Subcutaneous abdominal adipose tissue (tissue), 5 donors: Measurements from ENCODE around the gene NKAP.

Experiments
- H3K27ac ChIP-seq: one replicate; pipeline ENCODE4 v1.7.0; 2013; ENCODE audit warnings: low read depth, mild to moderate bottlenecking, inconsistent platforms, low read length, moderate library complexity
- H3K27me3 ChIP-seq, 5 donors: one replicate each; pipeline ENCODE4 v1.7.0; 2013; ENCODE audit warnings: low read length in 5 of 5, inconsistent platforms in 1 of 5; ENCODE audit not compliant: control insufficient read depth in 5 of 5, insufficient read depth in 4 of 5
- H3K36me3 ChIP-seq, 5 donors: one replicate each; pipeline ENCODE4 v1.7.0; 2013; ENCODE audit warnings: low read length in 5 of 5; ENCODE audit not compliant: control insufficient read depth in 5 of 5, insufficient read depth in 5 of 5
- H3K4me1 ChIP-seq, 5 donors: one replicate each; pipeline ENCODE4 v1.7.0; 2013; ENCODE audit warnings: low read length in 5 of 5, mild to moderate bottlenecking in 3 of 5, moderate library complexity in 1 of 5; ENCODE audit not compliant: control insufficient read depth in 5 of 5, insufficient read depth in 5 of 5
- H3K4me3 ChIP-seq, 5 donors: one replicate each; pipeline ENCODE4 v1.7.0; 2013; ENCODE audit warnings: low read length in 5 of 5, low read depth in 1 of 5
- H3K9ac ChIP-seq, 5 donors: one replicate each; pipeline ENCODE4 v1.7.0; 2013; ENCODE audit warnings: low read length in 5 of 5, mild to moderate bottlenecking in 4 of 5, moderate library complexity in 3 of 5
- H3K9me3 ChIP-seq, 5 donors: one replicate each; pipeline ENCODE4 v1.7.0; 2013; ENCODE audit warnings: low read length in 5 of 5; ENCODE audit not compliant: control insufficient read depth in 5 of 5
- donor health status: healthy.
- donor health status: healthy.
- donor health status: healthy.
- donor health status: healthy.
- donor health status: healthy.

Gene NKAP

GRCh38 chrX:119943185-119943988 is at the start of gene NKAP:
TSS of gene NKAP (minus strand) at chrX:119943751. CDS start at chrX:119943605, 146 bp downstream.
- peak within 1 kb of the TSS; percentile 61 to 88 (median 71) for H3K4me3 ChIP-seq
- peak within 1 kb of the TSS; percentile 77 for H3K27ac ChIP-seq
- H3K4me1 ChIP-seq, result peaks cover 0 to 21% (median 17%) of the 10 kb centered on the region in 5 donors
- H3K27me3 ChIP-seq, result peaks cover 0 to 2% (median 0%) of the 10 kb centered on the region in 5 donors
- H3K9me3 ChIP-seq, result peaks cover 0 to 7% (median 0%) of the 10 kb centered on the region in 5 donors
- H3K36me3 ChIP-seq, result no peaks in the 10 kb centered on the region
- peak within 1 kb of the TSS; percentile 69 to 95 (median 79) for H3K9ac ChIP-seq

GRCh38 chrX:119991005-119991787 is 47.6 kb upstream of the NKAP start:
- Histone ChIP-seq H3K27ac (no peak overlapping the region), H3K9me3 (peaks cover 0 to 3% (median 0%) of the 10 kb centered on the region in 5 donors), H3K9ac (peak overlapping the region in 1 of 5 donors; percentile 56), H3K4me1 (peaks cover 2 to 16% (median 15%) of the 10 kb centered on the region in 5 donors), H3K4me3 (peak overlapping the region in 4 of 5 donors; percentile 23 to 47 (median 40)), H3K27me3 (peaks cover 36 to 63% (median 46%) of the 10 kb centered on the region in 5 donors), H3K36me3 (no peaks in the 10 kb centered on the region)

DNA sequence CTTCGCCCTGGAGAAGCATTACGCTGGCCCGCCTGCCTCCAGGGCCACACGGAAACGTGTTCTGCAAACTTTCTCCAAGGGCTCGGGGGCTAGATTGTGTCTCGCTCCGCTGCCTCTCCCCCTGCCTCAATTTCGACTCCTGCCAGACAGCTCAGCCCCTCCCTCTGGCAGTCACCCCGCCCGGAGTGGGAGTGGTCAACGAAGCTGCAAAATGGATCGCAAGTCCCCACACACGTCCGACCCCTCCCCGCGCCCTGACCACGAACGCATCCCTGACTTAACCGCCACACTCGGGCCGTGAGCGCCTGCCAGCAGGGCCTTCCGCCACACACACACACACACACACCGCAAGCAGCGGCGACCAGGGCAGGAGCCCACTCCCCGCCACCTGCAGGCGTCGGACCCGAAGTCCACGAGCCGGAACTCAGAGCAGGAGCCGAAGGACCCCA is 47.0 kb upstream of the NKAP start:
- Histone ChIP-seq H3K9me3 (peaks cover 0 to 3% (median 0%) of the 10 kb centered on the region in 5 donors), H3K27ac (no peak overlapping the region), H3K9ac (no peak overlapping the region), H3K27me3 (peaks cover 36 to 60% (median 41%) of the 10 kb centered on the region in 5 donors), H3K4me1 (peaks cover 2 to 16% (median 15%) of the 10 kb centered on the region in 5 donors), H3K4me3 (peak overlapping the region in 4 of 5 donors; percentile 23 to 47 (median 40)), H3K36me3 (no peaks in the 10 kb centered on the region)

DNA sequence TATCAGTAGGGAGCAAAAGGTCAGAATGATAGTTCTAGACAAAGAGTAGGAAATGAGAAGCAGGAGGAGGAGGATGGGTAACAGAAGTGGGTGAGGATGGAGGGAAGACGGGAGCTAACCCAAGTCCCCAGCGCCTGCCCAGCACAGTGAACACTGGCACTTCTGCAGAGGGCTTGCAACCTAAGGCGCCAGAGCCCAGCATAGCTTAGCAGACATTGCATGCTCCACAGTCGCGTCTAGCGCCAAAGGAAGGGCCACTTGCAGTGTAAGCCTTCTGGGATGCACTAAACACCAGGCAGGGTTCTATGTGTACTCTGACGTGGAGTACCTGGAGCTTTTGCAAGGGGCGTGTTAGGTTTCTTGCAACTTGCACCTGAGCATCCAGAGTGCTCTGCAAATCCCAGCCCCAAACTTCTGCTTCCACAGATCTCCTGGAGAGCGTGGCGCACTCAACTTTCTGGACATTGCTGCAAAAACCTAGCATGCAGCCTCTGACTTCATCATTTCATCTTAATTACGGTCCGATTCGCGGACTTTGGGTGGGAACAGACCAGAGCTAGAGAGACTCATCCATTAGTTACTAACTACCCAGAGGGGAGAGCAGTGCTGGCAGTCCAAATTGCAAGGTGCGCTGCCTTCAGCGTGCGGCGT is 46.5 kb upstream of the NKAP start:
- Histone ChIP-seq H3K9ac (no peak overlapping the region), H3K27ac (no peak overlapping the region), H3K27me3 (peaks cover 34 to 56% (median 40%) of the 10 kb centered on the region in 5 donors), H3K4me3 (no peak overlapping the region), H3K9me3 (peaks cover 0 to 3% (median 0%) of the 10 kb centered on the region in 5 donors), H3K36me3 (no peaks in the 10 kb centered on the region), H3K4me1 (peaks cover 2 to 16% (median 15%) of the 10 kb centered on the region in 5 donors)

- H3K27me3 ChIP-seq, result peaks cover 18 to 28% (median 19%) of the 10 kb centered on the region in 5 donors
- H3K9ac ChIP-seq, result no peak overlapping the region
- H3K9me3 ChIP-seq, result peaks cover 0 to 3% (median 0%) of the 10 kb centered on the region in 5 donors
- no peak overlapping the region for H3K27ac ChIP-seq
- H3K36me3 ChIP-seq, result no peaks in the 10 kb centered on the region
- H3K4me1 ChIP-seq, result peaks cover 0 to 11% (median 10%) of the 10 kb centered on the region in 5 donors
- no peak overlapping the region for H3K4me3 ChIP-seq
Observed at GRCh38 chrX:119986203-119986602, 42.7 kb upstream of the NKAP start.

DNA sequence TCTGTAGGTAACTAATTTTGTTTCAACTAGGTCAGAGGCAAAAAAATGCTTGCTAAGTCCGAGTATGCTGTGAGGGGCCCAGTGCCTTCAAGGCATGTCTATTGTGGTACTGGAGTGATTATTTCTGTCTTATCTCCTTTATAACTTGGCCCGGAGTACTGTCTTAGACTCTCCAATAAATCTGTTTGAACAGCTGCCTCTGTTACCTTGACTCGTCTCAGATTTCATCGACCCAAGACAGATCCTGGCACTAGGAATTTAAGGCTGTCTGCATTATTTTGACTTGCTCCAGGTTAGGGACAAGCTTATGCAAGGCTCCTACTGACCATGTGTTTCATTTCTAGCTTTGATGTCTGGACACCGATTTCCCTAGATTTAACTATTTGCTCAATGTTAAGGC is 41.1 kb upstream of the NKAP start:
- no peaks in the 10 kb centered on the region for H3K9me3 ChIP-seq
- no peak overlapping the region for H3K27ac ChIP-seq
- no peak overlapping the region for H3K4me3 ChIP-seq
- peaks cover 3 to 15% (median 9%) of the 10 kb centered on the region in 5 donors for H3K27me3 ChIP-seq
- no peak overlapping the region for H3K9ac ChIP-seq
- H3K36me3 ChIP-seq, result no peaks in the 10 kb centered on the region
- H3K4me1 ChIP-seq, result no peaks in the 10 kb centered on the region

- Histone ChIP-seq H3K9ac (no peak overlapping the region), H3K27ac (no peak overlapping the region), H3K27me3 (peaks cover 1 to 10% (median 3%) of the 10 kb centered on the region in 5 donors), H3K9me3 (no peaks in the 10 kb centered on the region), H3K36me3 (no peaks in the 10 kb centered on the region), H3K4me1 (no peaks in the 10 kb centered on the region), H3K4me3 (no peak overlapping the region)
Observed at GRCh38 chrX:119983494-119983893, 39.9 kb upstream of the NKAP start.

DNA sequence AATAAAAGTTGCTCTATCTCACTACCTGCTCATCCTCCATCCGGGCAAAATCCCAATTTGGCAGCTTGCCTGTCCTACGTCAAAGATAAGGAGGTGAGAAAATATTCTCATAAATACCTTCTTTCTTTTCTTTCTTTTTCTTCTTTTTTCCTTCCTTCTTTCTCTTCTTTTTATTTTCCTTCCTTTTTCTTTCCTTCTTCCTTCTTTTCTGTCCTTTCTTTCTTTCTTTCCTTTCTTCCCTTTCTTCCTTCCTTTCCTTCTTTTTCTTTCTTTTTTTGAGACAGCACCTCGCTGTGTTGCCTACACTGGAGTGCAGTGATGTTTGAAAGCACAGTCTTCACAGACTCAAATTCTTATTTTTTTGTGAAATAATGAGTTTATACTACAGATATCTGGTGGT is 38.6 kb upstream of the NKAP start:
- H3K27me3 ChIP-seq, result peaks cover 0 to 7% (median 0%) of the 10 kb centered on the region in 5 donors

DNA sequence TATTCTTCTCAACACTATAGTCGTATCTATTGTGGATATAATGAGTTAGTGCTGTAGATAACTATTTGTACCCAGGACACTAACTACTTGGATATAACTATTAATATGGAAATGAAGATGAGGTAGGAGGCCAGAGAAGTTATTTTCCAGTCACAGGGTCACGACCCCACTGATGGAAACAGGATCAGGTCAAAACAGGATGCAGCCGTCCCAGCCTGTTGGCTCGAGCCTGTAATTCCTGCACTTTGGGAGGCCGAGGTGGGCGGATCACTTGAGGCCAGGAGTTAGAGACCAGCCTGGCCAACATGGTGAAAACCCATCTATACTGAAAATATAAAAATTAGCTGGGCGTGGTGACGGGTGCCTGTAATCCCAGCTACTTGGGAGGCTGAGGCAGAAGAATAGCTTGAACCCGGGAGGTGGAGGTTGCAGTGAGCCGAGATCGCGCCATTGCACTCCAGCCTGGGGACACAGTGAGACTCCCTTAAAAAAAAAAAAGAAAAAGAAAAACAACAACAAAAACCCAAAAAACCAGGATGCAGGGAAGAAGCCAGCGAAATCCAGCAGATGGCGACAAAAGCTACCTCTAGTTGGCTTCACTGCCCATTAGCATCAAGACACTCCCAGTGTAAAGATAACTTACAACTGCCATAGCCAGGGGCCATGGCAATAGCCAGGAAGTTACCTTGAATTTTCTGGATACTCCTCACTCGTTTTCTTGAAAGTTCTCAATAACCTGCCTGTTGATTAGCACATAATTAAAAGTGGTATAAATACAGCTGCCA is 37.9 kb upstream of the NKAP start:
- Histone ChIP-seq H3K9me3 (no peaks in the 10 kb centered on the region), H3K4me3 (no peak overlapping the region), H3K36me3 (no peaks in the 10 kb centered on the region), H3K27me3 (peaks cover 0 to 7% (median 0%) of the 10 kb centered on the region in 5 donors), H3K9ac (no peak overlapping the region), H3K4me1 (no peaks in the 10 kb centered on the region), H3K27ac (no peak overlapping the region)

More for the DNA sequence above, 38.6 kb upstream of the NKAP start:
- Histone ChIP-seq H3K4me3 (no peak overlapping the region), H3K9me3 (no peaks in the 10 kb centered on the region), H3K9ac (no peak overlapping the region), H3K27ac (no peak overlapping the region), H3K4me1 (no peaks in the 10 kb centered on the region), H3K36me3 (no peaks in the 10 kb centered on the region)
